Thyroid gland (tissue), 4 donors: ENCODE measurements around the gene CLSTN1.

Source experiments
- CTCF ChIP-seq, 6 experiments: fragments of 200-600 bp in 3 of 6; fragments of 450-650 bp in 3 of 6; sonication (generic) in 3 of 6; IDR thresholded peaks; one replicate each; pipeline ENCODE4 v1.5.1; 2016 to 2019; ENCODE audit warnings: antibody characterized with exemption in 6 of 6, mild to moderate bottlenecking in 2 of 6, inconsistent platforms in 1 of 6, moderate library complexity in 1 of 6
- POLR2A ChIP-seq, 2 donors: fragments of 450-650 bp; IDR thresholded peaks; one replicate each; pipeline ENCODE4 v1.6.1; 2017; ENCODE audit warnings: antibody characterized with exemption in 2 of 2, mild to moderate bottlenecking in 2 of 2, moderate library complexity in 1 of 2

GRCh38 chr1:9780554-9781110, 43.1 kb downstream of the CLSTN1 start:
- no peak for TF ChIP-seq CTCF (IDR thresholded peaks at IDR 0.05)
- TF ChIP-seq POLR2A (IDR thresholded peaks at IDR 0.05), result no peak
